ENCODE results near the gene CTXND1. TPM values are rescaled to one million over a fixed set of nuclear protein-coding genes. Genes with fewer than 3 reads are reported as not detected.

CTXND1 gene
- total RNA-seq, 1 experiment from 2014 or later = 0.04 TPM

GRCh38 chr15:80183306-80183705 lies 68.7 kb downstream of the CTXND1 start:
- ChIA-PET POLR2A (no interaction called here), CTCF (interaction anchor here (0.8 to 1.3 kb wide), 3 partner anchors 16 to 111 kb away, joined by 3 to 4 read pairs (median 4); no protein-coding TSS in a partner anchor)
- H3K36me3 Mint-ChIP-seq = peaks cover 24% of the 10 kb centered on the region
- H3K9me3 Mint-ChIP-seq = no peaks in the 10 kb centered on the region; the same call in 1 of the 2 replicates
- DNase-seq (ENCODE audit: low spot score) = no peak
- ATAC-seq = no peak
- TF ChIP-seq IRF2 (CRISPR knock-in tag; IDR thresholded peaks at IDR 0.05; ENCODE audit: borderline replicate concordance, low read depth) (no peak), SMAD4 (CRISPR knock-in tag; IDR thresholded peaks at IDR 0.05) (no peak), SP1 (CRISPR knock-in tag; conservative IDR thresholded peaks at IDR 0.05) (no peak), PRDM15 (CRISPR knock-in tag; IDR thresholded peaks at IDR 0.05) (no peak), TCF7 (CRISPR knock-in tag; IDR thresholded peaks at IDR 0.05; ENCODE audit: low read depth) (no peak), JUN (CRISPR knock-in tag; IDR thresholded peaks at IDR 0.05) (no peak), ZNF416 (CRISPR knock-in tag; IDR thresholded peaks at IDR 0.05) (no peak), ZBTB21 (CRISPR knock-in tag; IDR thresholded peaks at IDR 0.05; ENCODE audit: borderline replicate concordance) (no peak), SOX15 (CRISPR knock-in tag; IDR thresholded peaks at IDR 0.05) (no peak), ZNF671 (CRISPR knock-in tag; IDR thresholded peaks at IDR 0.05) (no peak), ZNF512 (CRISPR knock-in tag; IDR thresholded peaks at IDR 0.05; ENCODE audit: borderline replicate concordance) (no peak)
- TF ChIP-seq, protein P1, sequence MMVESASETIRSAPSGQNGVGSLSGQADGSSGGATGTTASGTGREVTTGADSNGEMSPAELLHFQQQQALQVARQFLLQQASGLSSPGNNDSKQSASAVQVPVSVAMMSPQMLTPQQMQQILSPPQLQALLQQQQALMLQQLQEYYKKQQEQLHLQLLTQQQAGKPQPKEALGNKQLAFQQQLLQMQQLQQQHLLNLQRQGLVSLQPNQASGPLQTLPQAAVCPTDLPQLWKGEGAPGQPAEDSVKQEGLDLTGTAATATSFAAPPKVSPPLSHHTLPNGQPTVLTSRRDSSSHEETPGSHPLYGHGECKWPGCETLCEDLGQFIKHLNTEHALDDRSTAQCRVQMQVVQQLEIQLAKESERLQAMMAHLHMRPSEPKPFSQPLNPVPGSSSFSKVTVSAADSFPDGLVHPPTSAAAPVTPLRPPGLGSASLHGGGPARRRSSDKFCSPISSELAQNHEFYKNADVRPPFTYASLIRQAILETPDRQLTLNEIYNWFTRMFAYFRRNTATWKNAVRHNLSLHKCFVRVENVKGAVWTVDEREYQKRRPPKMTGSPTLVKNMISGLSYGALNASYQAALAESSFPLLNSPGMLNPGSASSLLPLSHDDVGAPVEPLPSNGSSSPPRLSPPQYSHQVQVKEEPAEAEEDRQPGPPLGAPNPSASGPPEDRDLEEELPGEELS (CRISPR knock-in tag; IDR thresholded peaks at IDR 0.05) = no peak
- TF ChIP-seq, protein P2, sequence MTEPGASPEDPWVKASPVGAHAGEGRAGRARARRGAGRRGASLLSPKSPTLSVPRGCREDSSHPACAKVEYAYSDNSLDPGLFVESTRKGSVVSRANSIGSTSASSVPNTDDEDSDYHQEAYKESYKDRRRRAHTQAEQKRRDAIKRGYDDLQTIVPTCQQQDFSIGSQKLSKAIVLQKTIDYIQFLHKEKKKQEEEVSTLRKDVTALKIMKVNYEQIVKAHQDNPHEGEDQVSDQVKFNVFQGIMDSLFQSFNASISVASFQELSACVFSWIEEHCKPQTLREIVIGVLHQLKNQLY (CRISPR knock-in tag; IDR thresholded peaks at IDR 0.05) = no peak
- H3K4me3 Mint-ChIP-seq = no peak overlapping the region
- no peak overlapping the region for H3K27ac Mint-ChIP-seq
- no peaks in the 10 kb centered on the region for H3K27me3 Mint-ChIP-seq (ENCODE audit: low read depth)
- no peaks in the 10 kb centered on the region for H3K4me1 Mint-ChIP-seq

GRCh38 chr15:80182611-80183261 lies 69.3 kb downstream of the CTXND1 start:
- ChIA-PET CTCF (no interaction called here), POLR2A (no interaction called here)
- TF ChIP-seq ATF6 (CRISPR knock-in tag; IDR thresholded peaks at IDR 0.05) = no peak
- no peak for TF ChIP-seq SMAD4 (CRISPR knock-in tag; IDR thresholded peaks at IDR 0.05)
- TF ChIP-seq CBFB (CRISPR knock-in tag; IDR thresholded peaks at IDR 0.05; ENCODE audit: low read depth) = no peak
- Mint-ChIP-seq H3K27me3 (ENCODE audit: low read depth) (no peaks in the 10 kb centered on the region), H3K4me1 (no peaks in the 10 kb centered on the region), H3K9me3 (no peaks in the 10 kb centered on the region; the same call in 1 of the 2 replicates), H3K27ac (no peak overlapping the region), H3K4me3 (no peak overlapping the region), H3K36me3 (peaks cover 25% of the 10 kb centered on the region)
- no peak for DNase-seq (ENCODE audit: low spot score)
- no peak for ATAC-seq

Data from WTC11 (cell line).